Trophoblast cell (in vitro differentiated cells and primary cell): ENCODE results near the gene SCP2.

Source experiments
- DNase-seq, 2 donors: peaks; one replicate each; pipeline ENCODE4 v3.0.0-alpha.2; 2016
- H2AFZ ChIP-seq: 2 replicates; pipeline ENCODE4 v1.6.1; 2013; ENCODE audit warnings: low read length, moderate library complexity, mild to moderate bottlenecking; ENCODE audit not compliant: insufficient read depth, poor library complexity
- H2AK5ac ChIP-seq: 2 replicates; pipeline ENCODE4 v1.6.1; 2013; ENCODE audit warnings: mild to moderate bottlenecking, low read length
- H2BK120ac ChIP-seq: 2 replicates; pipeline ENCODE4 v1.6.1; 2013; ENCODE audit warnings: low read length, mild to moderate bottlenecking, moderate library complexity; ENCODE audit not compliant: insufficient read depth, poor library complexity
- H2BK12ac ChIP-seq: 2 replicates; pipeline ENCODE4 v1.6.1; 2013; ENCODE audit warnings: mild to moderate bottlenecking, low read length, moderate library complexity
- H2BK5ac ChIP-seq: 2 replicates; pipeline ENCODE4 v1.6.1; 2013; ENCODE audit warnings: low read length, low read depth, moderate library complexity, mild to moderate bottlenecking; ENCODE audit not compliant: poor library complexity
- H3K14ac ChIP-seq: 2 replicates; pipeline ENCODE4 v1.6.1; 2013; ENCODE audit warnings: mild to moderate bottlenecking, low read length
- H3K18ac ChIP-seq: 2 replicates; pipeline ENCODE4 v1.6.1; 2013; ENCODE audit warnings: mild to moderate bottlenecking, low read length
- H3K23ac ChIP-seq: 2 replicates; pipeline ENCODE4 v1.6.1; 2013; ENCODE audit warnings: low read length
- H3K27ac ChIP-seq: 2 replicates; pipeline ENCODE4 v1.5.1; 2013; ENCODE audit warnings: low read depth, mild to moderate bottlenecking, inconsistent platforms, low read length, moderate library complexity
- H3K27me3 ChIP-seq: 2 replicates; pipeline ENCODE4 v1.6.1; 2013; ENCODE audit warnings: inconsistent platforms, mild to moderate bottlenecking, low read length, moderate library complexity; ENCODE audit not compliant: insufficient read depth
- H3K36me3 ChIP-seq, 2 experiments: 1 replicate in 1 of 2; 2 replicates in 1 of 2; pipeline ENCODE4 v1.6.1; 2013; ENCODE audit warnings: low read length in 2 of 2, mild to moderate bottlenecking in 2 of 2, moderate library complexity in 1 of 2; ENCODE audit not compliant: insufficient read depth in 2 of 2, control insufficient read depth in 1 of 2
- H3K4ac ChIP-seq: 2 replicates; pipeline ENCODE4 v1.6.1; 2013; ENCODE audit warnings: low read depth, mild to moderate bottlenecking, low read length, moderate library complexity
- H3K4me1 ChIP-seq, 2 experiments: 1 replicate in 1 of 2; 2 replicates in 1 of 2; pipeline ENCODE4 v1.6.1; 2013; ENCODE audit warnings: low read length in 2 of 2, mild to moderate bottlenecking in 2 of 2, moderate library complexity in 1 of 2; ENCODE audit not compliant: insufficient read depth in 2 of 2, control insufficient read depth in 1 of 2
- H3K4me2 ChIP-seq: 2 replicates; pipeline ENCODE4 v1.6.1; 2013; ENCODE audit warnings: inconsistent platforms, mild to moderate bottlenecking, low read length, moderate library complexity
- H3K4me3 ChIP-seq: 2 replicates; pipeline ENCODE4 v1.5.1; 2013; ENCODE audit warnings: mild to moderate bottlenecking, low read depth, low read length, inconsistent platforms
- H3K79me1 ChIP-seq: one replicate; pipeline ENCODE4 v1.6.1; 2013; ENCODE audit warnings: low read length
- H3K79me2 ChIP-seq: 2 replicates; pipeline ENCODE4 v1.6.1; 2013; ENCODE audit warnings: low read length, mild to moderate bottlenecking; ENCODE audit not compliant: control insufficient read depth, insufficient read depth, poor library complexity
- H3K9ac ChIP-seq: 2 replicates; pipeline ENCODE4 v1.6.1; 2013; ENCODE audit warnings: mild to moderate bottlenecking, low read length
- H3K9me3 ChIP-seq: 2 replicates; pipeline ENCODE4 v1.6.1; 2013; ENCODE audit warnings: low read depth, mild to moderate bottlenecking, control low read depth, inconsistent platforms, low read length; ENCODE audit not compliant: insufficient read depth
- H4K12ac ChIP-seq: 2 replicates; pipeline ENCODE4 v1.6.1; 2013; ENCODE audit warnings: low read depth, mild to moderate bottlenecking, low read length, moderate library complexity
- H4K8ac ChIP-seq: 2 replicates; pipeline ENCODE4 v1.6.1; 2013; ENCODE audit warnings: low read depth, mild to moderate bottlenecking, low read length, moderate library complexity
- H4K91ac ChIP-seq: one replicate; pipeline ENCODE4 v1.6.1; 2013; ENCODE audit warnings: low read depth, mild to moderate bottlenecking, low read length, moderate library complexity
- WGBS: extraction: QIAGEN DNeasy Blood & Tissue Kit; methylation state at CpG from one replicate; pipeline ENCODE4 v1.1.7; 2013; ENCODE audit warnings: missing lambda C conversion rate; ENCODE audit not compliant: insufficient read length, insufficient coverage; ENCODE audit errors: extremely low coverage; 5-methylcytosine and 5-hydroxymethylcytosine counted together

Gene SCP2

DNA sequence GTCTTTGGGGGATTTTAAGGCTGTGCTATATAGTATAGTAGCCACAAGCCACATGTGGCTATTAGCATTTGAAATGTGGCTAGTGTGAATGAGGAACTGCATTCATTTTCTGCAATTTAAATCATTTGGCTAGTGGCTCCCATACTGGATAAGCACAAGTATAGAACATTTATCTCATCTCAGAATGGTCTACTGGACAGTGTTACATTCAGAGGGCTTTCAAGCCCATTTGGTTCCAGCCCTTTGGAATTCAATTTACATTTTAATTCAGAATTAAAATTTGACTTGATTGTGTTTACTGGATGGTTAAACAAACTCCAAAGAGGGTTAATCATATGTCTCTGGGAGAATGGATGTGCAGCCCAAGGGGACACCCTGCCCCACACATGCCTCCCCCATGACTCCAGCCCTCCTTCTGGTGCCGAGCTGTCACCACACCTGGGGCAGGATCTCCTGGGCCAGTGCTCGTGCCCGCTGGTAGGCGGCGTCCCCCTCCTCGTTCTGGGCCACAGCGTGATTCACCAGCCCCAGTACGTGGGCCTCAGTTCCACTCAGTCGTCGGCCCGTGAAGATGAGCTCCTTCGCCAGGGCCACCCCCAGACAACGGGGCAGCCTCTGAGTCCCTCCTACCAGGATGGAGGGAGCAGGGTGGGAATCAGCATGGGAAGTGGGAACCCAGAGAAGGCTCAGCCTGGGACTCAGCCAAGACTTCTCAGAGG is 22.7 kb upstream of the SCP2 start:
- no peak overlapping the region for H4K91ac ChIP-seq
- no peak overlapping the region for H3K23ac ChIP-seq
- H2BK120ac ChIP-seq = no peak overlapping the region
- no peak overlapping the region for H3K9ac ChIP-seq
- H3K4me1 ChIP-seq = peaks cover 20 to 21% of the 10 kb centered on the region in 2 experiments
- H3K9me3 ChIP-seq = no peaks in the 10 kb centered on the region
- no peak overlapping the region for H2BK5ac ChIP-seq
- H2AK5ac ChIP-seq = no peak overlapping the region
- no peak overlapping the region for H3K4me3 ChIP-seq
- H3K79me2 ChIP-seq = no peaks in the 10 kb centered on the region
- DNase-seq = no peak
- no peak overlapping the region for H3K27ac ChIP-seq
- H2BK12ac ChIP-seq = no peak overlapping the region
- H3K4me2 ChIP-seq = no peak overlapping the region
- no CpG with 5 or more reads among the region's 13 CpGs for WGBS
- no peak overlapping the region for H3K18ac ChIP-seq
- H2AFZ ChIP-seq = no peak overlapping the region
- H3K14ac ChIP-seq = no peak overlapping the region
- H3K27me3 ChIP-seq = no peaks in the 10 kb centered on the region
- no peak overlapping the region for H4K12ac ChIP-seq
- peaks cover 4% of the 10 kb centered on the region for H3K79me1 ChIP-seq
- no peak overlapping the region for H3K4ac ChIP-seq
- no peak overlapping the region for H4K8ac ChIP-seq
- H3K36me3 ChIP-seq = no peaks in the 10 kb centered on the region

DNA sequence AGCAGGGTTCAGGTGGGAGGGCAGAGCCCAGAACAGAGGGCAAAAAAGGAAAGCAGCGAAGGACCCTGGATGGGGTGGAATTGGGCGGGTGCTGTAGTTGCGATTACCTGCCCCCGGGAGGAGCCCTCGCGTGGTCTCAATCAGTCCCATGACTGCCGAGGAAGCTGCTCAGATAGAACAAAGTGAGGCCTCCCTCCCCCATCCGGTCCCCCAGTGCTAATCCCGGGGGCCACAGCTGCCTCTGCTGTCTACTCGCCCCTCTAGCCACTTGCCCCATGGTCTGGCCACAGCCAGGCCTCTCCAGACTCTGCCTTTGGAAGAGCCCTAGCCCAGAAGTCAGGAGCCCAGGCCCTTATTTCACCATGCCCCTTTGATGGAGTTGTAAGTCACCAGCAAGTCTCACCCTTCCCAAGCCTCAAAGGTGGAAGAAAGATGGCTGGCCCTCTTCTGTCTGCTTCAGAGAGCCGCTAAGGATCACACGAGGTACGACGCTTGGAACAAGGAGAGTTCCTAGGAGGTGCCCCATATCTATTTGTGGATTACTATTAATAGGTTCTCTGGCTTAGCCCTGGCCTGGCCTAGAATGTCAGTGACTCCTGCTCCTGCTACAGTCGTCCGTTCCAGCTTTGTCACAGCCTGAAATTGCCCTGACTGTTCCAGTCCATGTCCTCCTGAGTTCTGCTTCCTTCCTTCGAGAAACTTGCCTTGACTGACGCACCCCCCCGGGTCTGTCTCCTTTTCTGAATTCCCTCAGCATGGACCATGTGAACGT is 22.0 kb upstream of the SCP2 start:
- Histone ChIP-seq H3K79me1 (peaks cover 4% of the 10 kb centered on the region), H4K8ac (peak overlapping the region; percentile 12), H3K27me3 (no peaks in the 10 kb centered on the region), H3K9me3 (no peaks in the 10 kb centered on the region), H2AK5ac (no peak overlapping the region), H3K27ac (no peak overlapping the region), H3K4me3 (no peak overlapping the region), H2BK5ac (no peak overlapping the region), H4K91ac (no peak overlapping the region), H2BK12ac (no peak overlapping the region), H3K14ac (no peak overlapping the region), H2AFZ (no peak overlapping the region), H2BK120ac (no peak overlapping the region), H3K23ac (no peak overlapping the region), H4K12ac (no peak overlapping the region), H3K9ac (no peak overlapping the region), H3K4me1 (peaks cover 20 to 21% of the 10 kb centered on the region in 2 experiments), H3K4me2 (no peak overlapping the region), H3K4ac (no peak overlapping the region), H3K79me2 (no peaks in the 10 kb centered on the region), H3K36me3 (no peaks in the 10 kb centered on the region), H3K18ac (no peak overlapping the region)
- no CpG with 5 or more reads among the region's 20 CpGs for WGBS
- no peak for DNase-seq

DNA sequence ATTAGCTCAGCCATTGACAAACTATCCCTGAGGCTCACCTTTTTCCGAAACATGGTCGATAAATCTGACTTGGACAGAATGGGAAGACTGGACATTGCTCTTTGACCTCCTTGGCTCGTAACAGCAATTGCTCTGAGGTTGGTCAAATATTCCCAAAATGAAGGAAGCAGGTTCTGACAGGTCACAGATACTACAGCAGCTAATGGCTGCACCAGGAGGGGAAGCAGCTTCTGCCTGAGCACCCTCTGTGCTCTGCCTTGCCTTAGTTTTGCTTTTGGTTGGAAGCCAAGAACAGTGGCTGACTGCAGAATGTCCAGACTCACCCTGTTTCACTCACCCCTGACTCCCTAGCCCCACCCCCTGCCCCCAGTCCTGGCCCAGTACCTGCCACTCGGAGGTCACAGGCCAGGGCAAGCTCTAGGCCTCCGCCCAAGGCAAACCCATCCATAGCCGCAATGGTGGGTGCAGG is 20.9 kb upstream of the SCP2 start:
- no peak overlapping the region for H3K18ac ChIP-seq
- no peak overlapping the region for H4K91ac ChIP-seq
- DNase-seq = no peak
- H4K8ac ChIP-seq = no peak overlapping the region
- H3K23ac ChIP-seq = no peak overlapping the region
- peaks cover 0 to 3% of the 10 kb centered on the region in 2 experiments for H3K36me3 ChIP-seq
- H3K9me3 ChIP-seq = no peaks in the 10 kb centered on the region
- WGBS = no CpG with 5 or more reads among the region's 6 CpGs
- H2BK12ac ChIP-seq = no peak overlapping the region
- H2BK120ac ChIP-seq = no peak overlapping the region
- no peak overlapping the region for H3K14ac ChIP-seq
- H2BK5ac ChIP-seq = no peak overlapping the region
- no peak overlapping the region for H3K4ac ChIP-seq
- H3K4me1 ChIP-seq = peaks cover 20 to 21% of the 10 kb centered on the region in 2 experiments
- no peak overlapping the region for H3K4me2 ChIP-seq
- H3K27ac ChIP-seq = no peak overlapping the region
- no peak overlapping the region for H3K9ac ChIP-seq
- H2AK5ac ChIP-seq = no peak overlapping the region
- H4K12ac ChIP-seq = no peak overlapping the region
- H3K4me3 ChIP-seq = no peak overlapping the region
- H3K79me2 ChIP-seq = no peaks in the 10 kb centered on the region
- H2AFZ ChIP-seq = no peak overlapping the region
- H3K79me1 ChIP-seq = peaks cover 4% of the 10 kb centered on the region
- H3K27me3 ChIP-seq = no peaks in the 10 kb centered on the region

DNA sequence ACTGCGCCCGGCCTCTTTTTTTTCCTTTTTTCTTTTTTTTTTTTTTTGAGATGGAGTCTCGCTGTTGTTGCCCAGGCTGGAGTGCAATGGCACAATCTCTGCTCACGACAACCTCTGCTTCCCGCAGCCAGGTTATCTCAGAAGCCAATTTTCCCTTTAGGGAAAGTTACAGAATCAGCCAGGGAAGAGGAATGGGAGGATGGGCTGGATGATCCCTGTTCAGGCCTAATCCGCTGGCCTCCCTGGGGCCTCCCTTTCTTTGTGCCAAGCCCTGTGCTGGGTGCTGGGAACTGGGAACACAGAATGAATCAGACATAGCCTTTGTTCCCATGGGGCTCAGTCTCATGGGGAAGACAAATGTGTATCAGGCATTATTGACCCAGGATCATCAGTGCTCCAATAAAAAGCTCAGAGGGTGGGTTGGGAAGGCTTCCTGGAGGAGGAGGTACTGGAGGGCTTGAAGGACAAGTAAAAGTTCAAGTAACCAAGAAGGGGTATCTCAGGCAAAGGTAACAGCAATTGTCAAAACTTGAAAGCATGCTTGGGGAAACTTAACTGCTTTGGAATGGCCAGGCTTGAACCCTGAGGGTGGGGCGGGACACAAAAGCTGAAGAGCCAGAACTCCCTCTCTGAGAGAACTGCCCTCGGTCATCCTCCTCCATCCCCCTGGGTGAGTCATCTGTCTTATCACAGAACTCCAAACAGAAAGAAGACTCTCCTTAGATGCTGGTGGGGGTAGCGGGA is 19.8 kb upstream of the SCP2 start:
- Histone ChIP-seq H2AK5ac (no peak overlapping the region), H3K79me1 (peaks cover 4% of the 10 kb centered on the region), H3K27ac (peak overlapping the region; percentile 40), H3K14ac (no peak overlapping the region), H2AFZ (no peak overlapping the region), H3K27me3 (no peaks in the 10 kb centered on the region), H4K8ac (peak overlapping the region; percentile 45), H4K91ac (no peak overlapping the region), H3K4me1 (peaks cover 20 to 21% of the 10 kb centered on the region in 2 experiments), H3K4me3 (no peak overlapping the region), H3K9me3 (no peaks in the 10 kb centered on the region), H3K23ac (no peak overlapping the region), H4K12ac (no peak overlapping the region), H3K4ac (no peak overlapping the region), H2BK5ac (peak overlapping the region; percentile 15), H3K79me2 (no peaks in the 10 kb centered on the region), H3K9ac (peak overlapping the region; percentile 26), H3K36me3 (peaks cover 0 to 3% of the 10 kb centered on the region in 2 experiments), H2BK120ac (no peak overlapping the region), H3K4me2 (no peak overlapping the region), H3K18ac (no peak overlapping the region), H2BK12ac (no peak overlapping the region)
- WGBS = no CpG with 5 or more reads among the region's 9 CpGs
- peak; percentile 95 to 97 for DNase-seq
